Measurements from ENCODE around the gene TRIO. TPM values are rescaled to one million over a fixed set of nuclear protein-coding genes. Genes with fewer than 3 reads are reported as not detected.

Gene TRIO
- polyA plus RNA-seq, 1 donor (not counting 4 experiments of a cell fraction or from before 2014, with no cell fraction given): 57.2 TPM

GRCh38 chr5:14236757-14237156 lies 93.6 kb downstream of the TRIO start:
- TF ChIP-seq, protein P1, sequence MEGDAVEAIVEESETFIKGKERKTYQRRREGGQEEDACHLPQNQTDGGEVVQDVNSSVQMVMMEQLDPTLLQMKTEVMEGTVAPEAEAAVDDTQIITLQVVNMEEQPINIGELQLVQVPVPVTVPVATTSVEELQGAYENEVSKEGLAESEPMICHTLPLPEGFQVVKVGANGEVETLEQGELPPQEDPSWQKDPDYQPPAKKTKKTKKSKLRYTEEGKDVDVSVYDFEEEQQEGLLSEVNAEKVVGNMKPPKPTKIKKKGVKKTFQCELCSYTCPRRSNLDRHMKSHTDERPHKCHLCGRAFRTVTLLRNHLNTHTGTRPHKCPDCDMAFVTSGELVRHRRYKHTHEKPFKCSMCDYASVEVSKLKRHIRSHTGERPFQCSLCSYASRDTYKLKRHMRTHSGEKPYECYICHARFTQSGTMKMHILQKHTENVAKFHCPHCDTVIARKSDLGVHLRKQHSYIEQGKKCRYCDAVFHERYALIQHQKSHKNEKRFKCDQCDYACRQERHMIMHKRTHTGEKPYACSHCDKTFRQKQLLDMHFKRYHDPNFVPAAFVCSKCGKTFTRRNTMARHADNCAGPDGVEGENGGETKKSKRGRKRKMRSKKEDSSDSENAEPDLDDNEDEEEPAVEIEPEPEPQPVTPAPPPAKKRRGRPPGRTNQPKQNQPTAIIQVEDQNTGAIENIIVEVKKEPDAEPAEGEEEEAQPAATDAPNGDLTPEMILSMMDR (optimal IDR thresholded peaks at IDR 0.05 in 1 of 3, IDR thresholded peaks at IDR 0.05 in 1 of 3, conservative IDR thresholded peaks at IDR 0.05 in 1 of 3; ENCODE audit: extremely low read depth in 1 of 3, insufficient read depth in 2 of 3, low read length in 3 of 3): no peak
- no peak for TF ChIP-seq EZH2 (IDR thresholded peaks at IDR 0.05; ENCODE audit: low read length)
- Histone ChIP-seq H3K4me3 (ENCODE audit: control insufficient read depth in 2 of 3, extremely low read depth in 1 of 3, insufficient read depth in 2 of 3, low read depth in 1 of 3, low read length in 3 of 3) (no peak overlapping the region), H3K9ac (ENCODE audit: control insufficient read depth, extremely low read depth, insufficient read depth, low read length) (no peak overlapping the region), H3K4me2 (ENCODE audit: control insufficient read depth, extremely low read depth, insufficient read depth, low read depth, low read length) (no peak overlapping the region), H3K79me2 (ENCODE audit: control insufficient read depth, insufficient read depth, low read length) (peaks cover 99% of the 10 kb centered on the region), H3K9me3 (ENCODE audit: control insufficient read depth, low read depth, low read length) (no peaks in the 10 kb centered on the region), H3K4me1 (ENCODE audit: control insufficient read depth, extremely low read depth, insufficient read depth, low read length) (peaks cover 15% of the 10 kb centered on the region), H3K27me3 (ENCODE audit: control insufficient read depth, extremely low read depth, insufficient read depth, low read length) (no peaks in the 10 kb centered on the region), H3K36me3 (ENCODE audit: control insufficient read depth in 2 of 2, extremely low read depth in 1 of 2, insufficient read depth in 2 of 2, low read length in 2 of 2) (peaks cover 0 to 1% of the 10 kb centered on the region in 2 experiments), H3K27ac (ENCODE audit: control insufficient read depth, insufficient read depth, low read length) (no peak overlapping the region), H3K9me1 (ENCODE audit: control insufficient read depth, extremely low read depth, insufficient read depth, low read length) (peaks cover 2% of the 10 kb centered on the region), H4K20me1 (ENCODE audit: control insufficient read depth, extremely low read depth, insufficient read depth, low read length) (peaks cover 9% of the 10 kb centered on the region), H2AFZ (ENCODE audit: control insufficient read depth, low read length) (no peak overlapping the region)
- no peak for FAIRE-seq
- dilution Hi-C loops (cut with MboI; ENCODE audit: extremely low pct_ligation_motif_present, low sequenced_read_pairs): no loop called here
- no peak for DNase-seq (ENCODE audit: low read depth, low spot score)

DNA sequence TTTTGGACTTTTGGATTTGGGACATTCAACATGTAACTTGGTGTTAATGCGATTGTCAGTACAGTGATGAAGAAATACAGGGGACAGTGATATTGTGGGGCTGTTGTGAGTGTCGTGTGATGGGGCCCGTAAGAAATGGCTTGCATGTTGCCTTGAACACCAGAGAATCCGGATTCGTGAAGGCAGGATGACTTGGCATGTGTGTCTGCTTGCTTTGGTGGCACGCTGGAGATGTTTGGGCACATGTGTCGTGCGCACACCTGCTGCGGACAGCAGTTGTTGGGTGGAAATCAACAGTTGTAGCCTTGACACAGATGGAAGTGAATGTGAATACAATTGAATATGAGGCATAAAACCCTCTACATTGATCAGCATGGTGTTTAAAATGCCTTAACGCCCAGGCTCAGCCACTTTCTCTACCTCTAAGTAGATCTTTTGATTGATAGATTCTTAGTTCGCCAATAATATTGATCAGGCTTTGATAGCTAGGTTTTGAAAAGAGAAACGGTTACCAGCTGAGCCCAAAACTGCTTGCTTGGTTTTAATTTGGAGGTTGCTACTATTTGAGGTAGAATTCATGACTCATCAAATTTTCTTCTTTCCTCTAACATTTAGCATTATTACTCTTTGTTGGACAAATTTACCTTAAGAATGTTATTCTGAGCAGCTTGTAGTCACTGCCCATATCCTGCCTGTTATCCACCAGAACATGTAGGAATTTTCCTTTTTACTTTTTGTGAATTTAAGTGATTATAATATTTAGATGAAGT lies 94.4 kb downstream of the TRIO start:
- H3K9ac ChIP-seq (ENCODE audit: control insufficient read depth, extremely low read depth, insufficient read depth, low read length): no peak overlapping the region
- H3K27ac ChIP-seq (ENCODE audit: control insufficient read depth, insufficient read depth, low read length): no peak overlapping the region
- DNase-seq (ENCODE audit: low read depth, low spot score): no peak
- peaks cover 99% of the 10 kb centered on the region for H3K79me2 ChIP-seq (ENCODE audit: control insufficient read depth, insufficient read depth, low read length)
- H3K9me1 ChIP-seq (ENCODE audit: control insufficient read depth, extremely low read depth, insufficient read depth, low read length): no peaks in the 10 kb centered on the region
- no peak overlapping the region for H3K4me3 ChIP-seq (ENCODE audit: control insufficient read depth in 2 of 3, extremely low read depth in 1 of 3, insufficient read depth in 2 of 3, low read depth in 1 of 3, low read length in 3 of 3)
- H3K4me1 ChIP-seq (ENCODE audit: control insufficient read depth, extremely low read depth, insufficient read depth, low read length): peaks cover 15% of the 10 kb centered on the region
- H3K4me2 ChIP-seq (ENCODE audit: control insufficient read depth, extremely low read depth, insufficient read depth, low read depth, low read length): no peak overlapping the region
- no peak for FAIRE-seq
- no peak overlapping the region for H2AFZ ChIP-seq (ENCODE audit: control insufficient read depth, low read length)
- peaks cover under 1 to 2% of the 10 kb centered on the region in 2 experiments for H3K36me3 ChIP-seq (ENCODE audit: control insufficient read depth in 2 of 2, extremely low read depth in 1 of 2, insufficient read depth in 2 of 2, low read length in 2 of 2)
- H3K27me3 ChIP-seq (ENCODE audit: control insufficient read depth, extremely low read depth, insufficient read depth, low read length): no peaks in the 10 kb centered on the region
- H4K20me1 ChIP-seq (ENCODE audit: control insufficient read depth, extremely low read depth, insufficient read depth, low read length): peaks cover 7% of the 10 kb centered on the region
- no peak for TF ChIP-seq EZH2 (IDR thresholded peaks at IDR 0.05; ENCODE audit: low read length)
- TF ChIP-seq, protein P1 (optimal IDR thresholded peaks at IDR 0.05 in 1 of 3, IDR thresholded peaks at IDR 0.05 in 1 of 3, conservative IDR thresholded peaks at IDR 0.05 in 1 of 3; ENCODE audit: extremely low read depth in 1 of 3, insufficient read depth in 2 of 3, low read length in 3 of 3): no peak
- H3K9me3 ChIP-seq (ENCODE audit: control insufficient read depth, low read depth, low read length): no peaks in the 10 kb centered on the region
- dilution Hi-C loops (cut with MboI; ENCODE audit: extremely low pct_ligation_motif_present, low sequenced_read_pairs): no loop called here

Data from keratinocyte (primary cell).